H1 (cell line): ENCODE measurements around the gene ZNF674. TPM values are rescaled to one million over a fixed set of nuclear protein-coding genes. Genes with fewer than 3 reads are reported as not detected.

Source experiments
- CTCF ChIA-PET: fragments of 300-600 bp; sonication (Branson Sonifier 250); formaldehyde crosslinking; loops from one replicate; lab custom pipeline; 2021; ENCODE audit not compliant: partially characterized antibody; lab: Charles Lee
- POLR2A ChIA-PET: fragments of 300-600 bp; sonication (Branson Sonifier 250); formaldehyde crosslinking; loops from one replicate; lab custom pipeline; 2021; ENCODE audit warnings: inconsistent platforms; ENCODE audit not compliant: partially characterized antibody; lab: Charles Lee
- DNase-seq, 2 experiments: peaks; one replicate each; pipeline versions ENCODE4 v3.0.0 to v3.0.0-alpha.2; 2010 to 2022; ENCODE audit warnings: low spot score in 2 of 2, low read depth in 1 of 2, mixed read lengths in 1 of 2
- FAIRE-seq: peaks from 2 replicates; lab custom pipeline; 2011; peaks lifted over from hg19 to GRCh38; lab: Jason Lieb, UNC
- H2AFZ ChIP-seq: 2 replicates; pipeline ENCODE4 v1.8.1; 2012; ENCODE audit warnings: low read length, inconsistent platforms
- H2AK5ac ChIP-seq: 2 replicates; pipeline ENCODE4 v1.6.1; 2013; ENCODE audit warnings: low read depth, low read length
- H2BK120ac ChIP-seq: replicated peaks from 2 replicates; pipeline ENCODE3; 2013; ENCODE audit warnings: low read depth, low read length, inconsistent platforms
- H2BK12ac ChIP-seq: 2 replicates; pipeline ENCODE4 v1.6.1; 2013; ENCODE audit warnings: low read depth, low read length
- H2BK15ac ChIP-seq: 2 replicates; pipeline ENCODE4 v1.6.1; 2013; ENCODE audit warnings: low read length
- H2BK20ac ChIP-seq: 2 replicates; pipeline ENCODE4 v1.6.1; 2013; ENCODE audit warnings: low read length
- H2BK5ac ChIP-seq: 2 replicates; pipeline ENCODE4 v1.6.1; 2013; ENCODE audit warnings: low read depth, low read length
- H3K14ac ChIP-seq: 2 replicates; pipeline ENCODE4 v1.6.1; 2013; ENCODE audit warnings: inconsistent platforms; ENCODE audit not compliant: insufficient read length
- H3K18ac ChIP-seq: 2 replicates; pipeline ENCODE4 v1.6.1; 2013; ENCODE audit warnings: low read length; ENCODE audit errors: extremely low read depth
- H3K23ac ChIP-seq: 2 replicates; pipeline ENCODE4 v1.6.1; 2013; ENCODE audit warnings: inconsistent platforms; ENCODE audit not compliant: insufficient read length
- H3K23me2 ChIP-seq: 2 replicates; pipeline ENCODE4 v1.6.1; 2013; ENCODE audit warnings: low read depth, low read length
- H3K27ac ChIP-seq: 2 replicates; pipeline ENCODE4 v1.6.1; 2011; ENCODE audit warnings: low read depth, low read length, inconsistent platforms
- H3K27me3 ChIP-seq, 4 experiments: replicated peaks in 1 of 4; 1 replicate in 1 of 4; 2 replicates in 3 of 4; pipeline versions ENCODE4 v1.6.1 to v1.8.1; 2011 to 2013; ENCODE audit warnings: low read length in 3 of 4, mild to moderate bottlenecking in 3 of 4, inconsistent platforms in 2 of 4, mixed read lengths in 2 of 4, moderate library complexity in 1 of 4; ENCODE audit not compliant: control insufficient read depth in 3 of 4, insufficient read depth in 3 of 4; ENCODE audit errors: extremely low read depth in 1 of 4
- H3K36me3 ChIP-seq, 4 experiments: 2 replicates each; pipeline versions ENCODE4 v1.6.1 to v1.8.1; 2011 to 2013; ENCODE audit warnings: mild to moderate bottlenecking in 4 of 4, low read length in 3 of 4, moderate library complexity in 2 of 4, control low read depth in 1 of 4, inconsistent platforms in 1 of 4; ENCODE audit not compliant: insufficient read depth in 4 of 4, control insufficient read depth in 2 of 4
- H3K4ac ChIP-seq: replicated peaks from 2 replicates; pipeline ENCODE3; 2013; ENCODE audit warnings: low read length, low read depth, mixed read lengths, inconsistent platforms; ENCODE audit not compliant: insufficient read length
- H3K4me1 ChIP-seq, 4 experiments: replicated peaks in 1 of 4; 1 replicate in 1 of 4; 2 replicates in 3 of 4; pipeline versions ENCODE4 v1.6.1 to v1.8.1; 2011 to 2013; ENCODE audit warnings: low read length in 3 of 4, inconsistent platforms in 2 of 4, mixed read lengths in 1 of 4; ENCODE audit not compliant: insufficient read depth in 4 of 4, control insufficient read depth in 3 of 4
- H3K4me2 ChIP-seq, 2 experiments: 2 replicates each; pipeline versions ENCODE4 v1.6.1 to v1.8.1; 2011 to 2013; ENCODE audit warnings: low read depth in 2 of 2, low read length in 2 of 2, control low read depth in 1 of 2, inconsistent platforms in 1 of 2, mild to moderate bottlenecking in 1 of 2; ENCODE audit not compliant: insufficient read depth in 1 of 2
- H3K4me3 ChIP-seq, 4 experiments: fragments of 200-600, 300-600 bp in 1 of 4; sonication (generic), shearing (Covaris generic), sonication (Bioruptor Twin) in 1 of 4; 2 replicates each; pipeline versions ENCODE4 v1.5.1 to v1.8.1; 2011 to 2016; ENCODE audit warnings: low read length in 4 of 4, low read depth in 3 of 4, control low read depth in 2 of 4, inconsistent platforms in 2 of 4, mild to moderate bottlenecking in 2 of 4, mixed read lengths in 1 of 4, moderate library complexity in 1 of 4; ENCODE audit not compliant: insufficient read depth in 2 of 4; ENCODE audit errors: extremely low read depth in 1 of 4
- H3K56ac ChIP-seq: replicated peaks from 2 replicates; pipeline ENCODE3; 2013; ENCODE audit warnings: low read depth, mild to moderate bottlenecking, mixed read lengths, low read length, inconsistent platforms; ENCODE audit not compliant: insufficient read length
- H3K79me1 ChIP-seq: 2 replicates; pipeline ENCODE4 v1.6.1; 2013; ENCODE audit warnings: low read depth, low read length, control low read depth
- H3K79me2 ChIP-seq, 2 experiments: 2 replicates each; pipeline versions ENCODE4 v1.6.1 to v1.8.1; 2012 to 2013; ENCODE audit warnings: low read length in 2 of 2, mild to moderate bottlenecking in 2 of 2, inconsistent platforms in 1 of 2; ENCODE audit not compliant: insufficient read depth in 2 of 2, control insufficient read depth in 1 of 2
- H3K9ac ChIP-seq, 4 experiments: replicated peaks in 1 of 4; 1 replicate in 1 of 4; 2 replicates in 3 of 4; pipeline versions ENCODE4 v1.6.1 to v1.8.1; 2011 to 2013; ENCODE audit warnings: low read depth in 3 of 4, low read length in 3 of 4, control low read depth in 2 of 4, mild to moderate bottlenecking in 2 of 4, moderate library complexity in 2 of 4, inconsistent platforms in 1 of 4; ENCODE audit errors: extremely low read depth in 1 of 4
- H3K9me3 ChIP-seq, 2 experiments: 2 replicates each; pipeline versions ENCODE4 v1.6.1 to v1.8.1; 2012 to 2013; ENCODE audit warnings: mild to moderate bottlenecking in 2 of 2, moderate library complexity in 2 of 2, control low read depth in 1 of 2, inconsistent platforms in 1 of 2, low read depth in 1 of 2, low read length in 1 of 2, mixed read lengths in 1 of 2; ENCODE audit not compliant: insufficient read depth in 2 of 2
- H4K20me1 ChIP-seq, 2 experiments: replicated peaks in 1 of 2; 2 replicates each; pipeline versions ENCODE3 to v1.8.1; 2011 to 2013; ENCODE audit warnings: inconsistent platforms in 2 of 2, low read length in 2 of 2, mild to moderate bottlenecking in 1 of 2; ENCODE audit not compliant: insufficient read depth in 2 of 2, control insufficient read depth in 1 of 2
- H4K5ac ChIP-seq: 2 replicates; pipeline ENCODE4 v1.6.1; 2013; ENCODE audit warnings: low read length, low read depth, mixed read lengths, inconsistent platforms; ENCODE audit not compliant: insufficient read length
- H4K8ac ChIP-seq: 2 replicates; pipeline ENCODE4 v1.8.0; 2013; ENCODE audit warnings: mild to moderate bottlenecking, moderate library complexity, low read length, inconsistent platforms; ENCODE audit not compliant: insufficient read depth; ENCODE audit errors: extremely low read depth
- H4K91ac ChIP-seq: replicated peaks from 2 replicates; pipeline ENCODE3; 2013; ENCODE audit warnings: low read length, mixed read lengths, inconsistent platforms; ENCODE audit not compliant: insufficient read length
- ASH2L ChIP-seq: fragments of 200-600, 300-600 bp; sonication (generic); IDR thresholded peaks from one replicate; pipeline ENCODE4 v1.7.1; 2017; ENCODE audit warnings: low read length
- CBX8 ChIP-seq: fragments of 300-800, 300-1000 bp; sonication (generic); IDR thresholded peaks from 2 replicates; pipeline ENCODE4 v1.7.1; 2016; ENCODE audit warnings: low read depth, low read length, borderline replicate concordance
- POLR2A ChIP-seq, 2 experiments: IDR thresholded peaks; 1 replicate in 1 of 2; 2 replicates in 1 of 2; pipeline ENCODE4 v1.6.1; 2011; ENCODE audit warnings: low read depth in 2 of 2, low read length in 2 of 2, mild to moderate bottlenecking in 2 of 2; ENCODE audit errors: control extremely low read depth in 1 of 2
- POLR2AphosphoS5 ChIP-seq: IDR thresholded peaks from 2 replicates; pipeline ENCODE4 v1.6.1; 2011; ENCODE audit warnings: low read depth, low read length
- RBBP5 ChIP-seq: IDR thresholded peaks from 2 replicates; pipeline ENCODE4 v1.7.1; 2012; ENCODE audit warnings: low read depth, mild to moderate bottlenecking, inconsistent platforms, low read length, moderate library complexity, borderline replicate concordance
- RXRA ChIP-seq: IDR thresholded peaks from 2 replicates; pipeline ENCODE4 v1.6.1; 2011; ENCODE audit warnings: low read depth, mild to moderate bottlenecking, low read length, moderate library complexity; ENCODE audit not compliant: insufficient read depth
- SP4 ChIP-seq: IDR thresholded peaks from 2 replicates; pipeline ENCODE4 v1.6.1; 2012; ENCODE audit warnings: low read length, inconsistent platforms
- SRF ChIP-seq: IDR thresholded peaks from 2 replicates; pipeline ENCODE4 v1.6.1; 2011; ENCODE audit warnings: mild to moderate bottlenecking, low read depth, low read length, moderate library complexity
- WGBS, 2 experiments: shearing (Covaris generic) in 1 of 2; methylation state at CpG; one replicate each; pipeline versions ENCODE4 v1.1.6 to v1.1.7; 2013 to 2015; ENCODE audit warnings: low lambda C conversion rate in 2 of 2, mixed read lengths in 2 of 2, inconsistent platforms in 1 of 2, low coverage in 1 of 2, missing lambda C conversion rate in 1 of 2; ENCODE audit not compliant: insufficient replicate concordance in 2 of 2, insufficient coverage in 1 of 2, insufficient read length in 1 of 2; ENCODE audit errors: extremely low coverage in 1 of 2, missing lambda C conversion rate in 1 of 2; 5-methylcytosine and 5-hydroxymethylcytosine counted together
- polyA plus RNA-seq, 7 experiments: library from polyadenylated mRNA; depleted of rRNA in 3 of 7; stranded (reverse) in 5 of 7; unstranded in 2 of 7; fragments of >200 nt in 5 of 7; fragments of 200-250 nt in 2 of 7; gene quantifications; 1 replicate in 5 of 7; 2 replicates in 1 of 7; 4 replicates in 1 of 7; pipeline versions ENCODE4 v1.2.1 to v1.2.3, GENCODE V29; 2011 to 2013; ENCODE audit warnings: missing spikeins in 2 of 7, mixed read lengths in 2 of 7
- total RNA-seq: library from RNA; stranded (reverse); fragmentation: NEBNext Ultra II Directional; extraction: Animal tissue kit (Norgen Biotek cat#: 25700); gene quantifications from 2 replicates; pipeline ENCODE4 v1.2.1, GENCODE V29; 2021

ZNF674 gene
- total and polyA plus RNA-seq, 2 of the 8 experiments (the other 6 are each of a cell fraction or from before 2014, with no cell fraction given): 2.0 to 7.4 TPM

DNA sequence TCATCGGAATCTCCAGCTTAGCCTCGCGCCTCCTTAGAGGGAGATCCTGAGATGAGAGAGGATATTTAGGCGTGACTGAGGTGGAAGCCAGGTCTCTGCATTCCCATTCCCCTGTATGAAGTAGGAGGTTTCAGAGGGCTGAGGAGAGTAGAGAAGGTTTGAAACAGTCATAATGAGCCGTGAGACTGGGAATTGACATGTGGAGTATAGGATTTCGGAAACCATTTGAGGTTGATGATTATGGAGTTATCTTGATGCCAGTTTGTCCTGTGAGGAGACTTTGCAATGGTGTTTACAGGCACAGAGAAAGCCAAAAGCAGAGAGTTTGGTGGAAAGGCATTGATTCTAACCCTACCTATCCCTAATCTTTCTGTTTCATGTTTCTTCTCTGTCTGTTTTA lies 30.4 kb upstream of the ZNF674 start:
- FAIRE-seq: no peak
- Histone ChIP-seq H3K4me3 (peak overlapping the region; percentile 64 to 81 (median 70)), H3K23ac (no peak overlapping the region), H3K4me2 (peak overlapping the region; percentile 73 to 97), H3K4me1 (peaks cover 0 to 12% (median 3%) of the 10 kb centered on the region in 4 experiments; a peak in 3 of 7 replicates), H2AFZ (no peak overlapping the region), H3K79me2 (peaks cover 0 to 44% of the 10 kb centered on the region in 2 experiments; a peak in 2 of 4 replicates), H4K91ac (no peak overlapping the region), H3K4ac (no peak overlapping the region), H2BK15ac (no peak overlapping the region), H3K9ac (peak overlapping the region in 2 of 4 experiments; percentile 10 to 27; a peak in 3 of 7 replicates), H2BK20ac (no peak overlapping the region), H3K18ac (no peak overlapping the region), H3K9me3 (no peaks in the 10 kb centered on the region), H2AK5ac (no peak overlapping the region), H4K8ac (no peak overlapping the region), H3K36me3 (no peaks in the 10 kb centered on the region; a peak in 1 of 8 replicates), H3K14ac (no peak overlapping the region), H2BK120ac (no peak overlapping the region), H3K23me2 (peaks cover 6% of the 10 kb centered on the region), H3K27ac (no peak overlapping the region), H2BK5ac (no peak overlapping the region), H3K79me1 (no peaks in the 10 kb centered on the region), H2BK12ac (no peak overlapping the region), H4K5ac (no peak overlapping the region), H3K56ac (no peak overlapping the region), H3K27me3 (no peaks in the 10 kb centered on the region; a peak in 1 of 7 replicates), H4K20me1 (peaks cover 0 to 8% of the 10 kb centered on the region in 2 experiments)
- CTCF ChIA-PET: interaction anchor here (0.6 to 0.8 kb wide), 2 partner anchors 93 to 132 kb away, joined by 3 read pairs; no protein-coding TSS in a partner anchor
- 8% methylated on average over 6 of the region's 6 CpGs; no CpG with 5 or more reads in 1 of the 2 experiments for WGBS, 2 experiments
- TF ChIP-seq SRF (no peak), SP4 (no peak), CBX8 (no peak), POLR2A (IDR thresholded peaks at IDR 0.05; ENCODE audit: control extremely low read depth in 1 of 2, low read depth in 2 of 2, low read length in 2 of 2) (no peak), POLR2AphosphoS5 (no peak), RXRA (no peak), ASH2L (no peak), RBBP5 (no peak)
- DNase-seq: no peak
- POLR2A ChIA-PET: no interaction called here
